ENCODE data around the gene TRIM68. TPM values are rescaled to one million over a fixed set of nuclear protein-coding genes. Genes with fewer than 3 reads are reported as not detected.

TRIM68 gene
- total RNA-seq, 2 experiments from 2014 or later: 11.9 to 13.2 TPM

DNA sequence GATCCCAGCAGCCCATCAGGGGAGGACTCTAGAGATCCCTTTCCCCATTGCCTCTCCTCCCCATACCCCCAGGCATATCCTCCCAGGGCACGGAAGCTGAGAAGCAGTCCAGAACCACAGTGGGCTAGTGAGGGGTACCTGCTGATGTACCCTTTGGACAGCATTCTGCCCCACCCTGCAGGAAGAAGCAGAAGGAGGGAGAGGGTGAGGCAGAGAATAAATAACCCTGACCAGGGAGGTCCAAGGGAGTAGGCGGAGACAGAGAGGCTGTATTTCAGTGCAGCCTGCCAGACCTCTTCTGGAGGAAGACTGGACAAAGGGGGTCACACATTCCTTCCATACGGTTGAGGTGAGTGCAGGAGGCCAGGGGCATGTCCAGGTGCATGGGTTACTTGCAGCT lies 35.7 kb upstream of the TRIM68 start, which contains the start of gene OR51E1:
Gene OR51E1 (plus strand): TSS at position 301 of the 400 bp plus-strand sequence. CDS start 8,545 bp downstream, outside the sequence.
- intact Hi-C loops (cut with micrococcal nuclease; ENCODE audit: unreplicated experiment): no loop called here
- POLR2A ChIA-PET: no interaction called here
- H3K9me3 ChIP-seq (ENCODE audit: low read length): no peaks in the 10 kb centered on the region

DNA sequence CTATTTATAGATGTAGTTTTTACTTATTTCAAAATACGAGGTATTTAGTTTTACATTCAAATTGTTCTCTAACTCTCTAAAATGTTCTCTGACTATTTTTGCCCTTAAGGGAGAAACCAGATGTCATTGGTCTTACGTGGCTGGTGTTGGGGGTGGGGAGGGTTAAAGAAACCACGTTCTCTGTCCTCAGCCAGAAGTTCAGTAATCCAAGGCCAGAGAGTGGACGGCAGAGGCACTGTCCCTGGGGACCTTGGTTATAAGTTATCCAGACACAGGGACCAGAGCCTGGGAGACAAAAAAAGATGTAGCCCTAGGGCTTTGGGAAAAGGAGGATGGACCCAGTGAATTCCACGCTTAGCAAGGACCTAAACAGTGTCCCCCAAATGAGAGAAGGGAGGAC lies 35.0 kb upstream of the TRIM68 start:
- no peaks in the 10 kb centered on the region for H3K79me2 ChIP-seq (ENCODE audit: insufficient read depth, low read depth, low read length)
- ChIA-PET CTCF (ENCODE audit: unreplicated experiment) (no interaction called here), POLR2A (no interaction called here)
- intact Hi-C loops (cut with micrococcal nuclease; ENCODE audit: unreplicated experiment): no loop called here
- no peaks in the 10 kb centered on the region for H3K9me2 ChIP-seq (ENCODE audit: insufficient read depth, low read length)
- no peak overlapping the region for H3K4me2 ChIP-seq (ENCODE audit: low read length)
- BruUV-seq (replicated peaks): no TSS peak
- H2AFZ ChIP-seq (ENCODE audit: low read length): no peak overlapping the region
- H3K27ac ChIP-seq (ENCODE audit: low read depth, low read length, poor library complexity, severe bottlenecking): no peak overlapping the region
- DNase-seq (ENCODE audit: low spot score): no peak
- H4K20me1 ChIP-seq (ENCODE audit: insufficient read depth, low read length): no peaks in the 10 kb centered on the region
- H3K4me3 ChIP-seq (ENCODE audit: low read depth, low read length, poor library complexity, severe bottlenecking): no peak overlapping the region
- no peaks in the 10 kb centered on the region for H3K4me1 ChIP-seq (ENCODE audit: insufficient read depth, low read length, poor library complexity, severe bottlenecking)
- no peaks in the 10 kb centered on the region for H3K9me3 ChIP-seq (ENCODE audit: low read length)
- no peak for TF ChIP-seq EZH2phosphoT487 (IDR thresholded peaks at IDR 0.05; ENCODE audit: borderline replicate concordance, low read depth, low read length)
- TF ChIP-seq, protein P1, sequence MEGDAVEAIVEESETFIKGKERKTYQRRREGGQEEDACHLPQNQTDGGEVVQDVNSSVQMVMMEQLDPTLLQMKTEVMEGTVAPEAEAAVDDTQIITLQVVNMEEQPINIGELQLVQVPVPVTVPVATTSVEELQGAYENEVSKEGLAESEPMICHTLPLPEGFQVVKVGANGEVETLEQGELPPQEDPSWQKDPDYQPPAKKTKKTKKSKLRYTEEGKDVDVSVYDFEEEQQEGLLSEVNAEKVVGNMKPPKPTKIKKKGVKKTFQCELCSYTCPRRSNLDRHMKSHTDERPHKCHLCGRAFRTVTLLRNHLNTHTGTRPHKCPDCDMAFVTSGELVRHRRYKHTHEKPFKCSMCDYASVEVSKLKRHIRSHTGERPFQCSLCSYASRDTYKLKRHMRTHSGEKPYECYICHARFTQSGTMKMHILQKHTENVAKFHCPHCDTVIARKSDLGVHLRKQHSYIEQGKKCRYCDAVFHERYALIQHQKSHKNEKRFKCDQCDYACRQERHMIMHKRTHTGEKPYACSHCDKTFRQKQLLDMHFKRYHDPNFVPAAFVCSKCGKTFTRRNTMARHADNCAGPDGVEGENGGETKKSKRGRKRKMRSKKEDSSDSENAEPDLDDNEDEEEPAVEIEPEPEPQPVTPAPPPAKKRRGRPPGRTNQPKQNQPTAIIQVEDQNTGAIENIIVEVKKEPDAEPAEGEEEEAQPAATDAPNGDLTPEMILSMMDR (conservative IDR thresholded peaks at IDR 0.05; ENCODE audit: low read length): no peak
- no peaks in the 10 kb centered on the region for H3K36me3 ChIP-seq (ENCODE audit: insufficient read depth, low read length)

More for the DNA sequence above, 35.7 kb upstream of the TRIM68 start, which contains the start of gene OR51E1:
- Histone ChIP-seq H3K27ac (ENCODE audit: low read depth, low read length, poor library complexity, severe bottlenecking) (no peak within 1 kb of the TSS), H2AFZ (ENCODE audit: low read length) (no peak within 1 kb of the TSS), H3K9me2 (ENCODE audit: insufficient read depth, low read length) (no peaks in the 10 kb centered on the region), H3K36me3 (ENCODE audit: insufficient read depth, low read length) (no peaks in the 10 kb centered on the region), H3K4me1 (ENCODE audit: insufficient read depth, low read length, poor library complexity, severe bottlenecking) (no peaks in the 10 kb centered on the region), H3K4me2 (ENCODE audit: low read length) (no peak within 1 kb of the TSS), H3K79me2 (ENCODE audit: insufficient read depth, low read depth, low read length) (no peaks in the 10 kb centered on the region), H3K4me3 (ENCODE audit: low read depth, low read length, poor library complexity, severe bottlenecking) (no peak within 1 kb of the TSS), H4K20me1 (ENCODE audit: insufficient read depth, low read length) (no peaks in the 10 kb centered on the region)
- no peak for DNase-seq (ENCODE audit: low spot score)
- BruUV-seq (replicated peaks): no TSS peak
- CTCF ChIA-PET (ENCODE audit: unreplicated experiment): no interaction called here
- TF ChIP-seq, protein P1 (conservative IDR thresholded peaks at IDR 0.05; ENCODE audit: low read length): no peak
- TF ChIP-seq EZH2phosphoT487 (IDR thresholded peaks at IDR 0.05; ENCODE audit: borderline replicate concordance, low read depth, low read length): no peak

DNA sequence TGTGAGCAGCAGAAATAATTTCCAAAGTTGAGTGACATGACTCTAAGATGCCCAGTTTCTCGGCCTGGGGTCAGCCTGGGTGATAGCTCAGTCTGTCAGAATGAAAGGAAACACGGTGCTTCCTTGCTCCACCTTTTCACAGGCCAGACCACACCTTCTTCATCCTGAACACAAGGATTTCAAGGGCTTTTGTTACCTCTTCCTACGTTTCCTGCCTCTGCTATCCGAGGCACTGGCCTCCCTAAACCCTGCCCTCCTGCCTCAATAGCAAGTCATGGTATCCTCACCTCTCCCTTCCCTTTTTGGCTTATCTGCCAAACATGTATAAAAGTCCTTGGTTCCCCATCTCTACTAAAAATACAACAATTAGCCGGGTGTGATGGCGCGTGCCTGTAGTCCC lies 34.0 kb upstream of the TRIM68 start:
- ChIA-PET CTCF (ENCODE audit: unreplicated experiment) (no interaction called here), POLR2A (no interaction called here)
- H3K36me3 ChIP-seq (ENCODE audit: insufficient read depth, low read length): no peaks in the 10 kb centered on the region
- BruUV-seq (replicated peaks): no TSS peak
- H3K27ac ChIP-seq (ENCODE audit: low read depth, low read length, poor library complexity, severe bottlenecking): no peak overlapping the region
- intact Hi-C loops (cut with micrococcal nuclease; ENCODE audit: unreplicated experiment): no loop called here
- no peaks in the 10 kb centered on the region for H3K9me3 ChIP-seq (ENCODE audit: low read length)
- H3K4me2 ChIP-seq (ENCODE audit: low read length): no peak overlapping the region
- H2AFZ ChIP-seq (ENCODE audit: low read length): no peak overlapping the region
- H3K9me2 ChIP-seq (ENCODE audit: insufficient read depth, low read length): no peaks in the 10 kb centered on the region
- no peak for TF ChIP-seq EZH2phosphoT487 (IDR thresholded peaks at IDR 0.05; ENCODE audit: borderline replicate concordance, low read depth, low read length)
- TF ChIP-seq, protein P1 (conservative IDR thresholded peaks at IDR 0.05; ENCODE audit: low read length): no peak
- no peaks in the 10 kb centered on the region for H3K4me1 ChIP-seq (ENCODE audit: insufficient read depth, low read length, poor library complexity, severe bottlenecking)
- H3K4me3 ChIP-seq (ENCODE audit: low read depth, low read length, poor library complexity, severe bottlenecking): no peak overlapping the region
- no peaks in the 10 kb centered on the region for H3K79me2 ChIP-seq (ENCODE audit: insufficient read depth, low read depth, low read length)
- DNase-seq (ENCODE audit: low spot score): no peak
- H4K20me1 ChIP-seq (ENCODE audit: insufficient read depth, low read length): no peaks in the 10 kb centered on the region

Measured in OCI-LY7 (cell line).